Stomach (tissue), 9 donors: ENCODE results near the gene PDPK1. TPM values are rescaled to one million over a fixed set of nuclear protein-coding genes. Genes with fewer than 3 reads are reported as not detected.

Source experiments
- DNase-seq, 2 donors: peaks; one replicate each; pipeline versions ENCODE4 v3.0.0 to v3.0.0-alpha.2; 2013 to 2019
- H3K27ac ChIP-seq, 5 donors: fragments of 200-600 bp in 4 of 5; sonication (generic) in 4 of 5; one replicate each; pipeline ENCODE4 v1.5.1; 2013 to 2019; ENCODE audit warnings: mild to moderate bottlenecking in 1 of 5, moderate library complexity in 1 of 5
- H3K27me3 ChIP-seq, 3 donors: fragments of 200-600 bp; sonication (generic); one replicate each; pipeline ENCODE4 v1.5.1; 2017 to 2019; ENCODE audit warnings: mixed run types in 1 of 3
- H3K36me3 ChIP-seq, 4 donors: fragments of 200-600 bp; sonication (generic); 1 replicate in 3 of 4; 2 replicates in 1 of 4; pipeline ENCODE4 v1.5.1; 2016 to 2019
- H3K4me1 ChIP-seq, 4 donors: fragments of 200-600 bp; sonication (generic); one replicate each; pipeline ENCODE4 v1.5.1; 2016 to 2019
- H3K4me3 ChIP-seq, 4 donors: fragments of 200-600 bp; sonication (generic) in 3 of 4; one replicate each; pipeline ENCODE4 v1.5.1; 2016 to 2019; ENCODE audit warnings: mild to moderate bottlenecking in 1 of 4
- H3K9me3 ChIP-seq, 4 donors: fragments of 200-600 bp; sonication (generic); one replicate each; pipeline ENCODE4 v1.5.1; 2016 to 2019
- EP300 ChIP-seq: sonication (generic); formaldehyde crosslinking; IDR thresholded peaks from one replicate; pipeline ENCODE4 v1.6.1; 2017; ENCODE audit warnings: antibody characterized with exemption
- POLR2A ChIP-seq, 4 donors: fragments of 450-650 bp; IDR thresholded peaks; one replicate each; pipeline ENCODE4 v1.6.1; 2016; ENCODE audit warnings: antibody characterized with exemption in 4 of 4, control low read depth in 2 of 4, mild to moderate bottlenecking in 1 of 4, moderate library complexity in 1 of 4
- POLR2AphosphoS5 ChIP-seq, 3 donors: sonication (generic); formaldehyde crosslinking; IDR thresholded peaks; one replicate each; pipeline ENCODE4 v1.6.1; 2016; ENCODE audit warnings: antibody characterized with exemption in 3 of 3
- WGBS, 5 donors: extraction: QIAGEN DNeasy Blood & Tissue Kit in 3 of 5; methylation state at CpG; one replicate each; pipeline versions ENCODE4 v1.1.5 to v1.1.7; 2013 to 2018; 5-methylcytosine and 5-hydroxymethylcytosine counted together
- intact Hi-C: fragments of 100-400 bp; cut with DNase I; formaldehyde crosslinking; loops from one replicate; pipeline ENCODE4 v1.15.1; 2023; ENCODE audit warnings: low total_unique reads
- polyA plus RNA-seq, 3 donors: library from polyadenylated mRNA; stranded (reverse); fragments of 200-250 nt; gene quantifications; one replicate each; pipeline ENCODE4 v1.2.3, GENCODE V29; 2013
- total RNA-seq, 5 donors: library from RNA; depleted of rRNA; stranded (reverse); fragments of >200 nt; gene quantifications; one replicate each; pipeline versions ENCODE4 v1.1.0 to v1.2.3, GENCODE V29; 2014 to 2016
- TF ChIP-seq, protein P1 (sequence below), 7 experiments: fragments of 450-650 bp in 4 of 7; fragments of 200-600 bp in 3 of 7; sonication (generic) in 3 of 7; IDR thresholded peaks; one replicate each; pipeline ENCODE4 v1.5.1; 2016 to 2019; ENCODE audit warnings: antibody characterized with exemption in 7 of 7, control low read depth in 2 of 7, mild to moderate bottlenecking in 1 of 7
- donor health status: healthy with polysubstance abuse.
- donor health status: Bipolar disorder and iron deficiency.
- donor health status: healthy.

Gene PDPK1
- total and polyA plus RNA-seq, 8 donors, result 7.0 to 86.9 (median 23.6) TPM

GRCh38 chr16:2584729-2585650, 47.2 kb downstream of the PDPK1 start:
- WGBS, 5 donors, result 77 to 82% (median 79%) methylated on average over 18 to 23 of the region's 24 CpGs
- peak in 1 of 2 donors; percentile 54 for DNase-seq
- intact Hi-C loops, result no loop called here
- Histone ChIP-seq H3K9me3 (no peaks in the 10 kb centered on the region), H3K27ac (no peak overlapping the region), H3K27me3 (no peaks in the 10 kb centered on the region), H3K4me1 (peaks cover 0 to 14% (median 10%) of the 10 kb centered on the region in 4 donors), H3K4me3 (no peak overlapping the region), H3K36me3 (peaks cover 32 to 55% (median 54%) of the 10 kb centered on the region in 4 donors)
- TF ChIP-seq EP300, result no peak
- no peak for TF ChIP-seq POLR2AphosphoS5 (IDR thresholded peaks at IDR 0.05)
- TF ChIP-seq, protein P1, sequence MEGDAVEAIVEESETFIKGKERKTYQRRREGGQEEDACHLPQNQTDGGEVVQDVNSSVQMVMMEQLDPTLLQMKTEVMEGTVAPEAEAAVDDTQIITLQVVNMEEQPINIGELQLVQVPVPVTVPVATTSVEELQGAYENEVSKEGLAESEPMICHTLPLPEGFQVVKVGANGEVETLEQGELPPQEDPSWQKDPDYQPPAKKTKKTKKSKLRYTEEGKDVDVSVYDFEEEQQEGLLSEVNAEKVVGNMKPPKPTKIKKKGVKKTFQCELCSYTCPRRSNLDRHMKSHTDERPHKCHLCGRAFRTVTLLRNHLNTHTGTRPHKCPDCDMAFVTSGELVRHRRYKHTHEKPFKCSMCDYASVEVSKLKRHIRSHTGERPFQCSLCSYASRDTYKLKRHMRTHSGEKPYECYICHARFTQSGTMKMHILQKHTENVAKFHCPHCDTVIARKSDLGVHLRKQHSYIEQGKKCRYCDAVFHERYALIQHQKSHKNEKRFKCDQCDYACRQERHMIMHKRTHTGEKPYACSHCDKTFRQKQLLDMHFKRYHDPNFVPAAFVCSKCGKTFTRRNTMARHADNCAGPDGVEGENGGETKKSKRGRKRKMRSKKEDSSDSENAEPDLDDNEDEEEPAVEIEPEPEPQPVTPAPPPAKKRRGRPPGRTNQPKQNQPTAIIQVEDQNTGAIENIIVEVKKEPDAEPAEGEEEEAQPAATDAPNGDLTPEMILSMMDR (IDR thresholded peaks at IDR 0.05), result no peak
- no peak for TF ChIP-seq POLR2A (IDR thresholded peaks at IDR 0.05)

GRCh38 chr16:2585651-2586081, 47.8 kb downstream of the PDPK1 start:
- TF ChIP-seq POLR2A (IDR thresholded peaks at IDR 0.05) (no peak), EP300 (no peak)
- H3K36me3 ChIP-seq, result peaks cover 36 to 62% (median 61%) of the 10 kb centered on the region in 4 donors
- H3K9me3 ChIP-seq, result no peaks in the 10 kb centered on the region
- intact Hi-C loops, result no loop called here
- H3K27ac ChIP-seq, result no peak overlapping the region
- no peak overlapping the region for H3K4me3 ChIP-seq
- WGBS, 5 donors, result 82 to 88% (median 87%) methylated on average over 25 of the region's 25 CpGs
- H3K27me3 ChIP-seq, result no peaks in the 10 kb centered on the region
- DNase-seq, result peak in 1 of 2 donors; percentile 1
- H3K4me1 ChIP-seq, result peaks cover 0 to 14% (median 10%) of the 10 kb centered on the region in 4 donors

DNA sequence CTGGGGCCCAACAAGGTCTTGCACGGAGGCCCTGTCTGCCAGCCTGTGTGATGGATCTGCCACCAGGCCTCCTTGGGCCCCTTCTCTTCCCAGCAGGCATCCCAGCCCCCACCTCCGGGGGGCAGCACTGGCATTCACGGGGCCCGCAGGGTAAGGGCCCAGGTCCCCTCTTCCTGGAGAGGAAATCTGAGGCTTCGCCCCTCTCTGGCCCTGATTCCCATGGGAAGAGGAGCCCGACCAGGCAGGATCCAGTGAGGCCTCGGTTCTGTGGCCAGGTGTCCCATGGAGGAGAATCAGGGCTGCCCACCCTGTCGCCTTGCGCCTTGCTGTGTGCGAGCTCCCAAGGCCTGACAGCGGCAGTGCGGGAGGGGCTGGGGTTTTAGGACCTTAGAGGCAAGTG, 48.4 kb downstream of the PDPK1 start:
- Histone ChIP-seq H3K36me3 (peaks cover 36 to 67% (median 66%) of the 10 kb centered on the region in 4 donors), H3K9me3 (no peaks in the 10 kb centered on the region), H3K27me3 (no peaks in the 10 kb centered on the region), H3K27ac (no peak overlapping the region), H3K4me1 (peaks cover 0 to 14% (median 10%) of the 10 kb centered on the region in 4 donors), H3K4me3 (no peak overlapping the region)
- 75 to 88% (median 79%) methylated on average over 9 to 12 of the region's 12 CpGs for WGBS, 5 donors
- intact Hi-C loops, result no loop called here
- DNase-seq, result peak in 1 of 2 donors; percentile 2
- TF ChIP-seq EP300 (no peak), POLR2A (IDR thresholded peaks at IDR 0.05) (no peak), POLR2AphosphoS5 (IDR thresholded peaks at IDR 0.05) (no peak)
- TF ChIP-seq, protein P1 (IDR thresholded peaks at IDR 0.05), result no peak

GRCh38 chr16:2586901-2587480, 49.2 kb downstream of the PDPK1 start:
- no peak overlapping the region for H3K4me3 ChIP-seq
- peaks cover 0 to 14% (median 10%) of the 10 kb centered on the region in 4 donors for H3K4me1 ChIP-seq
- peaks cover 36 to 74% (median 74%) of the 10 kb centered on the region in 4 donors for H3K36me3 ChIP-seq
- no peaks in the 10 kb centered on the region for H3K27me3 ChIP-seq
- DNase-seq, result no peak
- TF ChIP-seq POLR2AphosphoS5 (IDR thresholded peaks at IDR 0.05) (no peak), EP300 (no peak), POLR2A (IDR thresholded peaks at IDR 0.05) (no peak)
- TF ChIP-seq, protein P1 (IDR thresholded peaks at IDR 0.05), result no peak
- intact Hi-C loops, result no loop called here
- no peak overlapping the region for H3K27ac ChIP-seq
- 91 to 93% (median 92%) methylated on average over 16 of the region's 16 CpGs for WGBS, 5 donors
- H3K9me3 ChIP-seq, result no peaks in the 10 kb centered on the region
